ENCODE results near the gene UNC93B1. TPM values are rescaled to one million over a fixed set of nuclear protein-coding genes. Genes with fewer than 3 reads are reported as not detected.
A peak's percentile ranks its signal among the peaks of the same experiment; 100 is the strongest.

Gene UNC93B1
- total and polyA plus RNA-seq, 2 of the 13 experiments (the other 11 are each of a cell fraction or from before 2014, with no cell fraction given): 8.8 to 18.9 TPM

DNA sequence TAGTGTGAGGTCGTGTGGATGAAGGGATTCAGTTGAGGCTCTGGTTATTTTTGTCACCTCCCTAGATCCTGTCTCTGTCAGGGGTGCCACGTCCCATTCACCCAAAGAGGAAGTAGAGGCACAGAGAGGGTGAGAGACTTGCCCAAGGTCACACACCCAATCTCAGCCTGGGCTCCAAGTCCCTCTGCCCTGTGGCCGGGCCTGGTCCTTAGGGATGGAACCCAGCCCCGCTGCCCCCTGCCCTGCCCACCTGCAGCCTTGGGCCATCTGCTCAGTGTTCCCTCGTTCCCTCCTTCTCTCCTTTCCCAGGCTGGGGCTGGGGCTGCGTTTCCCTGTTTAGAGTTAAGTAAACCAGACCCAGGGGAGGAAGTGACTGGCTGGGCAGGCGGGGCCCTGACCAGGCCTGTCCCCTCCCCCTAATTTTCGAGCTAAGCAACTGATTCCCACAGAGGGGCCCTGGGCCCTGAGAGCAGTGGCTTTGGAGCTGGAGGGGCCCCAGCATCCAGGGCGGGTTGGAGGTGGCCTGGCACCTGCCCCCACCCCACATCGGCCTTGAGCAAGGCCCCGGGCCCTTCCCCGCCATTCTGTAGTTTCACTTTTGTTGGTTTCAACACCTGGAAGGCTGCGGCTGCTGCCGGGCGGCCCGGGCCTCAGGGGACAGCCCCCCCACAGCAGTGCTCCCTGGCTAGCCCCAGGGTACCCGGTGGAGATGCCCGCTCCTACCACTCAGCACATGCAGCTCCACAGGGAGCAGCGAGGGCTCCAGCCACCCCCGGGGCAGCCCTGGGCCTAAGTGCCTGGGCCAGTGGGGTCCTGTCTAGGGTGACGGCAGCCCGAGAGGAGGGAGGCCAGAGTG lies 36.4 kb upstream of the UNC93B1 start (continued):
- TF ChIP-seq YEATS2 (CRISPR knock-in tag; IDR thresholded peaks at IDR 0.05; ENCODE audit: borderline replicate concordance): no peak
- TF ChIP-seq CCAR2 (optimal IDR thresholded peaks at IDR 0.05; ENCODE audit: low read depth, low read length): no peak
- TF ChIP-seq TBP (CRISPR knock-in tag; IDR thresholded peaks at IDR 0.05): no peak
- TF ChIP-seq, protein P1, sequence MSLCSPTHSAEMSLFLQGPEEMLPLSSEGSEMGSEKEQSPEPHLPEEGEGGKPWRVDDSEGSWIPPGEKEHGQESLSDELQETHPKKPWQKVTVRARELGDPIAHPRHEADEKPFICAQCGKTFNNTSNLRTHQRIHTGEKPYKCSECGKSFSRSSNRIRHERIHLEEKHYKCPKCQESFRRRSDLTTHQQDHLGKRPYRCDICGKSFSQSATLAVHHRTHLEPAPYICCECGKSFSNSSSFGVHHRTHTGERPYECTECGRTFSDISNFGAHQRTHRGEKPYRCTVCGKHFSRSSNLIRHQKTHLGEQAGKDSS (CRISPR knock-in tag; IDR thresholded peaks at IDR 0.05; ENCODE audit: borderline replicate concordance, low read depth): no peak; the same call in 1 of the 2 replicates
- peak; percentile 47; the same call in 1 of the 2 replicates for TF ChIP-seq ZNF879 (CRISPR knock-in tag; IDR thresholded peaks at IDR 0.05)
- TF ChIP-seq, protein P2, sequence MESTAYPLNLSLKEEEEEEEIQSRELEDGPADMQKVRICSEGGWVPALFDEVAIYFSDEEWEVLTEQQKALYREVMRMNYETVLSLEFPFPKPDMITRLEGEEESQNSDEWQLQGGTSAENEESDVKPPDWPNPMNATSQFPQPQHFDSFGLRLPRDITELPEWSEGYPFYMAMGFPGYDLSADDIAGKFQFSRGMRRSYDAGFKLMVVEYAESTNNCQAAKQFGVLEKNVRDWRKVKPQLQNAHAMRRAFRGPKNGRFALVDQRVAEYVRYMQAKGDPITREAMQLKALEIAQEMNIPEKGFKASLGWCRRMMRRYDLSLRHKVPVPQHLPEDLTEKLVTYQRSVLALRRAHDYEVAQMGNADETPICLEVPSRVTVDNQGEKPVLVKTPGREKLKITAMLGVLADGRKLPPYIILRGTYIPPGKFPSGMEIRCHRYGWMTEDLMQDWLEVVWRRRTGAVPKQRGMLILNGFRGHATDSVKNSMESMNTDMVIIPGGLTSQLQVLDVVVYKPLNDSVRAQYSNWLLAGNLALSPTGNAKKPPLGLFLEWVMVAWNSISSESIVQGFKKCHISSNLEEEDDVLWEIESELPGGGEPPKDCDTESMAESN (CRISPR knock-in tag; conservative IDR thresholded peaks at IDR 0.05): no peak
- TF ChIP-seq, protein P3, sequence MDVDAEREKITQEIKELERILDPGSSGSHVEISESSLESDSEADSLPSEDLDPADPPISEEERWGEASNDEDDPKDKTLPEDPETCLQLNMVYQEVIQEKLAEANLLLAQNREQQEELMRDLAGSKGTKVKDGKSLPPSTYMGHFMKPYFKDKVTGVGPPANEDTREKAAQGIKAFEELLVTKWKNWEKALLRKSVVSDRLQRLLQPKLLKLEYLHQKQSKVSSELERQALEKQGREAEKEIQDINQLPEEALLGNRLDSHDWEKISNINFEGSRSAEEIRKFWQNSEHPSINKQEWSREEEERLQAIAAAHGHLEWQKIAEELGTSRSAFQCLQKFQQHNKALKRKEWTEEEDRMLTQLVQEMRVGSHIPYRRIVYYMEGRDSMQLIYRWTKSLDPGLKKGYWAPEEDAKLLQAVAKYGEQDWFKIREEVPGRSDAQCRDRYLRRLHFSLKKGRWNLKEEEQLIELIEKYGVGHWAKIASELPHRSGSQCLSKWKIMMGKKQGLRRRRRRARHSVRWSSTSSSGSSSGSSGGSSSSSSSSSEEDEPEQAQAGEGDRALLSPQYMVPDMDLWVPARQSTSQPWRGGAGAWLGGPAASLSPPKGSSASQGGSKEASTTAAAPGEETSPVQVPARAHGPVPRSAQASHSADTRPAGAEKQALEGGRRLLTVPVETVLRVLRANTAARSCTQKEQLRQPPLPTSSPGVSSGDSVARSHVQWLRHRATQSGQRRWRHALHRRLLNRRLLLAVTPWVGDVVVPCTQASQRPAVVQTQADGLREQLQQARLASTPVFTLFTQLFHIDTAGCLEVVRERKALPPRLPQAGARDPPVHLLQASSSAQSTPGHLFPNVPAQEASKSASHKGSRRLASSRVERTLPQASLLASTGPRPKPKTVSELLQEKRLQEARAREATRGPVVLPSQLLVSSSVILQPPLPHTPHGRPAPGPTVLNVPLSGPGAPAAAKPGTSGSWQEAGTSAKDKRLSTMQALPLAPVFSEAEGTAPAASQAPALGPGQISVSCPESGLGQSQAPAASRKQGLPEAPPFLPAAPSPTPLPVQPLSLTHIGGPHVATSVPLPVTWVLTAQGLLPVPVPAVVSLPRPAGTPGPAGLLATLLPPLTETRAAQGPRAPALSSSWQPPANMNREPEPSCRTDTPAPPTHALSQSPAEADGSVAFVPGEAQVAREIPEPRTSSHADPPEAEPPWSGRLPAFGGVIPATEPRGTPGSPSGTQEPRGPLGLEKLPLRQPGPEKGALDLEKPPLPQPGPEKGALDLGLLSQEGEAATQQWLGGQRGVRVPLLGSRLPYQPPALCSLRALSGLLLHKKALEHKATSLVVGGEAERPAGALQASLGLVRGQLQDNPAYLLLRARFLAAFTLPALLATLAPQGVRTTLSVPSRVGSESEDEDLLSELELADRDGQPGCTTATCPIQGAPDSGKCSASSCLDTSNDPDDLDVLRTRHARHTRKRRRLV (CRISPR knock-in tag; IDR thresholded peaks at IDR 0.05): no peak
- no peak for TF ChIP-seq STAT5B (CRISPR knock-in tag; IDR thresholded peaks at IDR 0.05)
- no peak for TF ChIP-seq ZSCAN31 (CRISPR knock-in tag; IDR thresholded peaks at IDR 0.05; ENCODE audit: low read depth)
- no peak for TF ChIP-seq CCDC6 (CRISPR knock-in tag; IDR thresholded peaks at IDR 0.05)
- no peak for TF ChIP-seq SIX4 (CRISPR knock-in tag; IDR thresholded peaks at IDR 0.05)
- TF ChIP-seq, protein P4, sequence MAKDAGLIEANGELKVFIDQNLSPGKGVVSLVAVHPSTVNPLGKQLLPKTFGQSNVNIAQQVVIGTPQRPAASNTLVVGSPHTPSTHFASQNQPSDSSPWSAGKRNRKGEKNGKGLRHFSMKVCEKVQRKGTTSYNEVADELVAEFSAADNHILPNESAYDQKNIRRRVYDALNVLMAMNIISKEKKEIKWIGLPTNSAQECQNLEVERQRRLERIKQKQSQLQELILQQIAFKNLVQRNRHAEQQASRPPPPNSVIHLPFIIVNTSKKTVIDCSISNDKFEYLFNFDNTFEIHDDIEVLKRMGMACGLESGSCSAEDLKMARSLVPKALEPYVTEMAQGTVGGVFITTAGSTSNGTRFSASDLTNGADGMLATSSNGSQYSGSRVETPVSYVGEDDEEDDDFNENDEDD (CRISPR knock-in tag; IDR thresholded peaks at IDR 0.05; ENCODE audit: borderline replicate concordance): peak; percentile 33; the same call in 1 of the 2 replicates
- TF ChIP-seq KDM5A (IDR thresholded peaks at IDR 0.05; ENCODE audit: borderline replicate concordance, low read length): no peak
- TF ChIP-seq, protein P5, sequence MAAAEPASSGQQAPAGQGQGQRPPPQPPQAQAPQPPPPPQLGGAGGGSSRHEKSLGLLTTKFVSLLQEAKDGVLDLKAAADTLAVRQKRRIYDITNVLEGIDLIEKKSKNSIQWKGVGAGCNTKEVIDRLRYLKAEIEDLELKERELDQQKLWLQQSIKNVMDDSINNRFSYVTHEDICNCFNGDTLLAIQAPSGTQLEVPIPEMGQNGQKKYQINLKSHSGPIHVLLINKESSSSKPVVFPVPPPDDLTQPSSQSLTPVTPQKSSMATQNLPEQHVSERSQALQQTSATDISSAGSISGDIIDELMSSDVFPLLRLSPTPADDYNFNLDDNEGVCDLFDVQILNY (CRISPR knock-in tag; conservative IDR thresholded peaks at IDR 0.05): no peak
- no peak for TF ChIP-seq AKAP8 (CRISPR knock-in tag; IDR thresholded peaks at IDR 0.05)
- no peak for TF ChIP-seq ZNF234 (CRISPR knock-in tag; conservative IDR thresholded peaks at IDR 0.05)
- TF ChIP-seq, protein P6, sequence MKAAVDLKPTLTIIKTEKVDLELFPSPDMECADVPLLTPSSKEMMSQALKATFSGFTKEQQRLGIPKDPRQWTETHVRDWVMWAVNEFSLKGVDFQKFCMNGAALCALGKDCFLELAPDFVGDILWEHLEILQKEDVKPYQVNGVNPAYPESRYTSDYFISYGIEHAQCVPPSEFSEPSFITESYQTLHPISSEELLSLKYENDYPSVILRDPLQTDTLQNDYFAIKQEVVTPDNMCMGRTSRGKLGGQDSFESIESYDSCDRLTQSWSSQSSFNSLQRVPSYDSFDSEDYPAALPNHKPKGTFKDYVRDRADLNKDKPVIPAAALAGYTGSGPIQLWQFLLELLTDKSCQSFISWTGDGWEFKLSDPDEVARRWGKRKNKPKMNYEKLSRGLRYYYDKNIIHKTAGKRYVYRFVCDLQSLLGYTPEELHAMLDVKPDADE (CRISPR knock-in tag; IDR thresholded peaks at IDR 0.05): no peak
